Heart right ventricle (tissue), 16 donors: ENCODE data around the gene ABO. TPM values are rescaled to one million over a fixed set of nuclear protein-coding genes. Genes with fewer than 3 reads are reported as not detected.
A peak's percentile ranks its signal among the peaks of the same experiment; 100 is the strongest.

Experiments used
- ATAC-seq, 8 donors: fragments of 200-7000 bp; cut with Tn5 transposase; one replicate each; pipeline ENCODE4 v1.9.1; 2020; ENCODE audit warnings: mild to moderate bottlenecking in 8 of 8, moderate library complexity in 8 of 8, moderate number of reproducible peaks in 1 of 8
- DNase-seq, 2 donors: peaks; one replicate each; pipeline ENCODE4 v3.0.0-alpha.2; 2020
- H3K27ac ChIP-seq, 10 donors: fragments of 200-600 bp; sonication (generic) in 2 of 10; one replicate each; pipeline versions ENCODE4 v1.5.0 to v1.8.0; 2020 to 2022; ENCODE audit warnings: mild to moderate bottlenecking in 3 of 10
- H3K27me3 ChIP-seq, 7 donors: fragments of 200-600 bp; one replicate each; pipeline ENCODE4 v1.8.0; 2021 to 2022; ENCODE audit warnings: mild to moderate bottlenecking in 2 of 7
- H3K36me3 ChIP-seq, 9 donors: fragments of 200-600 bp; sonication (generic) in 1 of 9; one replicate each; pipeline versions ENCODE4 v1.5.0 to v1.8.0; 2020 to 2022; ENCODE audit warnings: mild to moderate bottlenecking in 2 of 9
- H3K4me1 ChIP-seq, 9 donors: fragments of 200-600 bp; sonication (generic) in 1 of 9; one replicate each; pipeline versions ENCODE4 v1.5.0 to v1.8.0; 2020 to 2022; ENCODE audit warnings: mild to moderate bottlenecking in 4 of 9
- H3K4me3 ChIP-seq, 10 donors: fragments of 200-600 bp; sonication (generic) in 2 of 10; one replicate each; pipeline versions ENCODE4 v1.5.0 to v1.8.0; 2020 to 2022; ENCODE audit warnings: mild to moderate bottlenecking in 7 of 10, moderate library complexity in 2 of 10
- H3K9me3 ChIP-seq, 11 donors: fragments of 200-600 bp in 10 of 11; sonication (generic) in 2 of 11; one replicate each; pipeline versions ENCODE4 v1.5.0 to v1.8.0; 2013 to 2022; ENCODE audit warnings: mild to moderate bottlenecking in 2 of 11, control low read depth in 1 of 11, moderate library complexity in 1 of 11
- CTCF ChIP-seq, 9 donors: fragments of 200-600 bp; sonication (generic) in 2 of 9; IDR thresholded peaks; one replicate each; pipeline versions ENCODE4 v1.5.0 to v1.8.0; 2021 to 2022; ENCODE audit warnings: antibody characterized with exemption in 9 of 9, mild to moderate bottlenecking in 5 of 9, moderate library complexity in 1 of 9
- WGBS, 2 donors: extraction: QIAGEN DNeasy Blood & Tissue Kit; methylation state at CpG; one replicate each; pipeline ENCODE4 v1.1.7; 2013; ENCODE audit warnings: inconsistent platforms in 1 of 2; 5-methylcytosine and 5-hydroxymethylcytosine counted together
- intact Hi-C, 10 donors: fragments of 100-400 bp; cut with DNase I; formaldehyde crosslinking; loops; one replicate each; pipeline versions ENCODE4 v1.11.1 to v1.14.2; 2022
- polyA plus RNA-seq, 2 donors: library from polyadenylated mRNA; stranded (reverse); fragments of 200-250 nt; gene quantifications; one replicate each; pipeline ENCODE4 v1.2.3, GENCODE V29; 2013
- total RNA-seq, 10 donors: library from RNA; stranded (reverse); fragmentation: NEBNext Ultra II Directional in 3 of 10; extraction: Animal tissue kit (Norgen Biotek cat#: 25700) in 3 of 10; gene quantifications; one replicate each; pipeline versions ENCODE4 v1.2.1 to v1.2.4, GENCODE V29; 2021 to 2023
- donor health status: Arrhythmogenic right ventricular cardiomyopathy.
- donor health status: ischemic (EF 13 %, LVEDD 7.1; RV severe dilation, severe dysfunction).
- donor health status: healthy with polysubstance abuse.
- donor health status: DM: no; HTN: yes; CAD: no.
- donor health status: DM: no; HTN: no; CAD: no.
- donor health status: ischemic (EF 25% LVEDD 6.9; RV normal size, moderate dysfunction).
- donor health status: ischemic (EF 25% LVEDD 5.7; RV mildly dilated, moderate dysfunction).
- donor health status: healthy.
- donor health status: DM: yes; HTN: yes; CAD: no.
- donor health status: Ischemic cardiomyopathy.
- donor health status: ischemic (EF 35%, LVEDD 5.7; RV mildly dilated, moderate dysfunction).
- donor health status: nonischemic (EF 11% LVEDD 7.7; RV severe dilation, severe dysfunction).
- donor health status: DM: yes; HTN: yes; CAD: no.
- donor health status: PGD.
- donor health status: ischemic (EF 29% LVEDD 5.4; RV normal size, mild dysfunction).
- donor health status: nonischemic (EF 23%, LVEDD 6.1; RV moderate dilation, normal function).

Gene ABO
- total and polyA plus RNA-seq, 12 donors, result 0.25 to 2.9 (median 1.6) TPM

GRCh38 chr9:133261103-133261752 lies 13.8 kb downstream of the ABO start:
- intact Hi-C loops, result loop anchor here in 1 of 10 donors (10.0 kb wide), 1 partner anchor 66 kb away; no protein-coding TSS in a partner anchor
- TF ChIP-seq CTCF (IDR thresholded peaks at IDR 0.05), result no peak
- no peaks in the 10 kb centered on the region for H3K27me3 ChIP-seq
- no peak overlapping the region for H3K4me3 ChIP-seq
- H3K9me3 ChIP-seq, result no peaks in the 10 kb centered on the region
- no peak overlapping the region for H3K27ac ChIP-seq
- ATAC-seq (no peak), DNase-seq (no peak)
- WGBS, 2 donors, result 82 to 86% methylated on average over 18 of the region's 18 CpGs
- peaks cover 0 to 25% (median 20%) of the 10 kb centered on the region in 9 donors for H3K4me1 ChIP-seq
- peaks cover 0 to 16% (median 0%) of the 10 kb centered on the region in 9 donors for H3K36me3 ChIP-seq

GRCh38 chr9:133260334-133261102 lies 14.5 kb downstream of the ABO start:
- Histone ChIP-seq H3K36me3 (peaks cover 0 to 16% (median 0%) of the 10 kb centered on the region in 9 donors), H3K27me3 (no peaks in the 10 kb centered on the region), H3K9me3 (no peaks in the 10 kb centered on the region), H3K27ac (no peak overlapping the region), H3K4me3 (no peak overlapping the region), H3K4me1 (peaks cover 0 to 31% (median 22%) of the 10 kb centered on the region in 9 donors)
- ATAC-seq (no peak), DNase-seq (no peak)
- 78 to 87% methylated on average over 9 of the region's 9 CpGs for WGBS, 2 donors
- TF ChIP-seq CTCF (IDR thresholded peaks at IDR 0.05), result no peak
- intact Hi-C loops, result loop anchor here in 1 of 10 donors (10.0 kb wide), 1 partner anchor 66 kb away; no protein-coding TSS in a partner anchor

GRCh38 chr9:133258061-133259015 lies 16.7 kb downstream of the ABO start:
- Histone ChIP-seq H3K4me3 (no peak overlapping the region), H3K36me3 (peaks cover 0 to 19% (median 0%) of the 10 kb centered on the region in 9 donors), H3K4me1 (peaks cover 0 to 34% (median 22%) of the 10 kb centered on the region in 9 donors), H3K27ac (peak overlapping the region in 6 of 10 donors; percentile 14 to 88 (median 73)), H3K9me3 (peaks cover 0 to 11% (median 0%) of the 10 kb centered on the region in 11 donors), H3K27me3 (no peaks in the 10 kb centered on the region)
- WGBS, 2 donors, result 76 to 84% methylated on average over 21 of the region's 21 CpGs
- no peak for TF ChIP-seq CTCF (IDR thresholded peaks at IDR 0.05)
- no peak for DNase-seq
- intact Hi-C loops, result no loop called here
- peak in 1 of 8 donors; percentile 10 for ATAC-seq
